ENCODE measurements around the gene SLC5A6.

SLC5A6 gene

GRCh38 chr2:27236626-27237025 is 24.6 kb upstream of the SLC5A6 start:
- FAIRE-seq (no peak), DNase-seq (ENCODE audit: low spot score) (no peak)

GRCh38 chr2:27236136-27236535 is 24.1 kb upstream of the SLC5A6 start:
- FAIRE-seq (no peak), DNase-seq (ENCODE audit: low spot score) (no peak)

GRCh38 chr2:27233341-27233740 is 21.3 kb upstream of the SLC5A6 start:
- no peak for FAIRE-seq
- no peak for DNase-seq (ENCODE audit: low spot score)

GRCh38 chr2:27231921-27232320 is 19.9 kb upstream of the SLC5A6 start:
- no peak for DNase-seq (ENCODE audit: low spot score)
- no peak for FAIRE-seq

GRCh38 chr2:27227501-27227900 is 15.4 kb upstream of the SLC5A6 start:
- DNase-seq (ENCODE audit: low spot score) (no peak), FAIRE-seq (no peak)

GRCh38 chr2:27225526-27225925 is 13.5 kb upstream of the SLC5A6 start:
- FAIRE-seq = no peak

GRCh38 chr2:27223416-27223815 is 11.3 kb upstream of the SLC5A6 start:
- no peak for FAIRE-seq
- DNase-seq (ENCODE audit: low spot score) = no peak

More at GRCh38 chr2:27225526-27225925, 13.5 kb upstream of the SLC5A6 start:
- no peak for DNase-seq (ENCODE audit: low spot score)

GRCh38 chr2:27222407-27222806 is 10.3 kb upstream of the SLC5A6 start:
- DNase-seq (ENCODE audit: low spot score) (no peak), FAIRE-seq (no peak)

- FAIRE-seq (no peak), DNase-seq (ENCODE audit: low spot score) (no peak)
These were observed 9.1 kb upstream of the SLC5A6 start for GRCh38 chr2:27221166-27221565.

GRCh38 chr2:27220091-27220490 is 8.0 kb upstream of the SLC5A6 start:
- DNase-seq (ENCODE audit: low spot score) (no peak), FAIRE-seq (no peak)

GRCh38 chr2:27219091-27219490 is 7.0 kb upstream of the SLC5A6 start:
- no peak for FAIRE-seq
- no peak for DNase-seq (ENCODE audit: low spot score)

- FAIRE-seq (no peak), DNase-seq (ENCODE audit: low spot score) (no peak)
These were observed 6.5 kb upstream of the SLC5A6 start for GRCh38 chr2:27218614-27219013.

GRCh38 chr2:27217173-27218121 is 5.4 kb upstream of the SLC5A6 start, which contains the start of gene CAD:
TSS of gene CAD (plus strand) at chr2:27217369. CDS start at chr2:27217552, 183 bp downstream.
- no peak for FAIRE-seq

GRCh38 chr2:27216416-27217137 is 4.5 kb upstream of the SLC5A6 start:
- no peak for DNase-seq (ENCODE audit: low spot score)
- no peak for FAIRE-seq

More at GRCh38 chr2:27217173-27218121, 5.4 kb upstream of the SLC5A6 start, which contains the start of gene CAD:
- peak; percentile 70 for DNase-seq (ENCODE audit: low spot score)

- no peak for DNase-seq (ENCODE audit: low spot score)
These were observed 2.9 kb upstream of the SLC5A6 start for GRCh38 chr2:27214941-27215340.

GRCh38 chr2:27212626-27213471 is 781 bp upstream of the SLC5A6 start:
- DNase-seq (ENCODE audit: low spot score) = peak; percentile 27
- no peak for FAIRE-seq

More at GRCh38 chr2:27214941-27215340, 2.9 kb upstream of the SLC5A6 start:
- FAIRE-seq = no peak

- DNase-seq (ENCODE audit: low spot score) (peak; percentile 64), FAIRE-seq (no peak)
These were observed 676 bp downstream of the SLC5A6 start for GRCh38 chr2:27211241-27211942.

- FAIRE-seq (no peak), DNase-seq (ENCODE audit: low spot score) (no peak)
These were observed 2.3 kb downstream of the SLC5A6 start for GRCh38 chr2:27209621-27210401.

- DNase-seq (ENCODE audit: low spot score) (no peak), FAIRE-seq (no peak)
These were observed 3.5 kb downstream of the SLC5A6 start for GRCh38 chr2:27208486-27209050.
